Stomach (tissue), 4 donors: ENCODE data around the gene CCDC195.

Experiments
- CTCF ChIP-seq, 7 experiments: fragments of 450-650 bp in 4 of 7; fragments of 200-600 bp in 3 of 7; sonication (generic) in 3 of 7; IDR thresholded peaks; one replicate each; pipeline ENCODE4 v1.5.1; 2016 to 2019; ENCODE audit warnings: antibody characterized with exemption in 7 of 7, control low read depth in 2 of 7, mild to moderate bottlenecking in 1 of 7
- POLR2A ChIP-seq, 4 donors: fragments of 450-650 bp; IDR thresholded peaks; one replicate each; pipeline ENCODE4 v1.6.1; 2016; ENCODE audit warnings: antibody characterized with exemption in 4 of 4, control low read depth in 2 of 4, mild to moderate bottlenecking in 1 of 4, moderate library complexity in 1 of 4

- no peak for TF ChIP-seq CTCF (IDR thresholded peaks at IDR 0.05)
- no peak for TF ChIP-seq POLR2A (IDR thresholded peaks at IDR 0.05)
Observed at GRCh38 chr2:224751996-224752698, 36.0 kb upstream of the CCDC195 start.
